Liver (tissue), 9 donors: Measurements from ENCODE around the gene EYA4. TPM values are rescaled to one million over a fixed set of nuclear protein-coding genes. Genes with fewer than 3 reads are reported as not detected.

Experiments
- DNase-seq: peaks from one replicate; pipeline ENCODE4 v3.0.0-alpha.2; 2017; ENCODE audit warnings: low spot score
- H3K27ac ChIP-seq, 2 donors: one replicate each; pipeline ENCODE4 v1.7.0; 2013; ENCODE audit warnings: inconsistent platforms in 2 of 2, low read length in 2 of 2, control low read depth in 1 of 2, low read depth in 1 of 2, mild to moderate bottlenecking in 1 of 2
- H3K27me3 ChIP-seq, 4 donors: one replicate each; pipeline versions ENCODE4 v1.6.1 to v1.7.0; 2013; ENCODE audit warnings: low read length in 3 of 4, inconsistent platforms in 1 of 4, mild to moderate bottlenecking in 1 of 4, moderate library complexity in 1 of 4; ENCODE audit not compliant: control insufficient read depth in 4 of 4, insufficient read depth in 4 of 4
- H3K36me3 ChIP-seq, 4 donors: one replicate each; pipeline versions ENCODE4 v1.6.1 to v1.7.0; 2013; ENCODE audit warnings: low read length in 3 of 4, mild to moderate bottlenecking in 3 of 4, low read depth in 1 of 4, moderate library complexity in 1 of 4; ENCODE audit not compliant: control insufficient read depth in 4 of 4, insufficient read depth in 3 of 4
- H3K4me1 ChIP-seq, 4 donors: one replicate each; pipeline versions ENCODE4 v1.6.1 to v1.7.0; 2013; ENCODE audit warnings: low read length in 3 of 4, mild to moderate bottlenecking in 3 of 4, moderate library complexity in 1 of 4; ENCODE audit not compliant: control insufficient read depth in 4 of 4, insufficient read depth in 4 of 4
- H3K4me3 ChIP-seq, 3 donors: one replicate each; pipeline versions ENCODE4 v1.6.1 to v1.7.0; 2013; ENCODE audit warnings: low read length in 3 of 3, control low read depth in 1 of 3, low read depth in 1 of 3, mild to moderate bottlenecking in 1 of 3
- H3K9ac ChIP-seq, 2 donors: one replicate each; pipeline ENCODE4 v1.7.0; 2013; ENCODE audit warnings: low read length in 2 of 2, mild to moderate bottlenecking in 2 of 2, moderate library complexity in 2 of 2, control low read depth in 1 of 2, low read depth in 1 of 2
- H3K9me3 ChIP-seq, 4 donors: one replicate each; pipeline versions ENCODE4 v1.6.1 to v1.7.0; 2013; ENCODE audit warnings: low read length in 3 of 4; ENCODE audit not compliant: control insufficient read depth in 4 of 4
- EGR1 ChIP-seq, 2 donors: IDR thresholded peaks; 2 replicates each; pipeline ENCODE4 v1.6.1; 2016 to 2018; ENCODE audit warnings: antibody characterized with exemption in 2 of 2, low read depth in 2 of 2
- FOXA1 ChIP-seq: IDR thresholded peaks from 2 replicates; pipeline ENCODE4 v1.6.1; 2016; ENCODE audit warnings: antibody characterized with exemption
- FOXA2 ChIP-seq: IDR thresholded peaks from 2 replicates; pipeline ENCODE4 v1.6.1; 2016; ENCODE audit warnings: antibody characterized with exemption
- GABPA ChIP-seq, 2 donors: IDR thresholded peaks in 1 of 2; conservative IDR thresholded peaks in 1 of 2; 2 replicates each; pipeline ENCODE4 v1.6.1; 2016; ENCODE audit warnings: antibody characterized with exemption in 2 of 2, mild to moderate bottlenecking in 1 of 2, moderate library complexity in 1 of 2
- HNF4A ChIP-seq, 2 donors: conservative IDR thresholded peaks; 2 replicates each; pipeline ENCODE4 v1.6.1; 2016; ENCODE audit warnings: antibody characterized with exemption in 2 of 2, mild to moderate bottlenecking in 2 of 2
- HNF4G ChIP-seq: IDR thresholded peaks from 2 replicates; pipeline ENCODE4 v1.6.1; 2016; ENCODE audit warnings: antibody characterized with exemption
- JUND ChIP-seq, 2 donors: IDR thresholded peaks; 2 replicates each; pipeline ENCODE4 v1.6.1; 2016; ENCODE audit warnings: antibody characterized with exemption in 2 of 2
- NR2F2 ChIP-seq: IDR thresholded peaks from 2 replicates; pipeline ENCODE4 v1.6.1; 2016; ENCODE audit warnings: antibody characterized with exemption
- RAD21 ChIP-seq, 2 donors: IDR thresholded peaks; 2 replicates each; pipeline ENCODE4 v1.6.1; 2016; ENCODE audit warnings: antibody characterized with exemption in 2 of 2, mild to moderate bottlenecking in 2 of 2
- RXRA ChIP-seq, 2 donors: IDR thresholded peaks; 2 replicates each; pipeline ENCODE4 v1.6.1; 2017 to 2018; ENCODE audit warnings: antibody characterized with exemption in 2 of 2, mild to moderate bottlenecking in 1 of 2
- SP1 ChIP-seq: IDR thresholded peaks from 2 replicates; pipeline ENCODE4 v1.6.1; 2018; ENCODE audit warnings: antibody characterized with exemption, mild to moderate bottlenecking
- TAF1 ChIP-seq: conservative IDR thresholded peaks from 2 replicates; pipeline ENCODE4 v1.6.1; 2016; ENCODE audit warnings: antibody characterized with exemption, mild to moderate bottlenecking
- YY1 ChIP-seq: IDR thresholded peaks from 2 replicates; pipeline ENCODE4 v1.6.1; 2016; ENCODE audit warnings: antibody characterized with exemption, mild to moderate bottlenecking
- WGBS: extraction: QIAGEN DNeasy Blood & Tissue Kit; methylation state at CpG from one replicate; pipeline ENCODE4 v1.1.7; 2013; 5-methylcytosine and 5-hydroxymethylcytosine counted together
- polyA plus RNA-seq, 2 donors: library from polyadenylated mRNA; stranded (reverse) in 1 of 2; unstranded in 1 of 2; fragments of 200-250 nt in 1 of 2; fragments of >200 nt in 1 of 2; fragmentation: Nextera tagmentation in 1 of 2; extraction: Ambion mirVana in 1 of 2; gene quantifications; one replicate each; pipeline versions ENCODE4 v1.2.1 to v1.2.3, GENCODE V29; 2013 to 2015
- total RNA-seq, 2 donors: library from RNA; depleted of rRNA; stranded (reverse); fragments of >200 nt; gene quantifications; one replicate each; pipeline ENCODE4 v1.2.3, GENCODE V29; 2014
- TF ChIP-seq, protein P1 (sequence below): IDR thresholded peaks from 2 replicates; pipeline ENCODE4 v1.6.1; 2016; ENCODE audit warnings: antibody characterized with exemption, mild to moderate bottlenecking
- TF ChIP-seq, protein P2 (sequence below): IDR thresholded peaks from 2 replicates; pipeline ENCODE4 v1.6.1; 2016; ENCODE audit warnings: antibody characterized with exemption
- TF ChIP-seq, protein P3 (sequence below): fragments of 150-350 bp; IDR thresholded peaks from 2 replicates; pipeline ENCODE4 v1.5.1; 2017; ENCODE audit warnings: improper control_type of control experiment, low read depth, low read length; ENCODE audit not compliant: missing input control
- TF ChIP-seq, protein P4 (sequence below): IDR thresholded peaks from 2 replicates; pipeline ENCODE4 v1.6.1; 2016; ENCODE audit warnings: antibody characterized with exemption
- TF ChIP-seq, protein P5 (sequence below): IDR thresholded peaks from 2 replicates; pipeline ENCODE4 v1.6.1; 2016; ENCODE audit warnings: antibody characterized with exemption
- donor health status: healthy.
- donor health status: healthy.
- donor health status: healthy.
- donor health status: healthy.
- donor health status: healthy.

The EYA4 gene
- total and polyA plus RNA-seq, 4 donors, result 0.05 to 0.50 TPM; not detected in 2

DNA sequence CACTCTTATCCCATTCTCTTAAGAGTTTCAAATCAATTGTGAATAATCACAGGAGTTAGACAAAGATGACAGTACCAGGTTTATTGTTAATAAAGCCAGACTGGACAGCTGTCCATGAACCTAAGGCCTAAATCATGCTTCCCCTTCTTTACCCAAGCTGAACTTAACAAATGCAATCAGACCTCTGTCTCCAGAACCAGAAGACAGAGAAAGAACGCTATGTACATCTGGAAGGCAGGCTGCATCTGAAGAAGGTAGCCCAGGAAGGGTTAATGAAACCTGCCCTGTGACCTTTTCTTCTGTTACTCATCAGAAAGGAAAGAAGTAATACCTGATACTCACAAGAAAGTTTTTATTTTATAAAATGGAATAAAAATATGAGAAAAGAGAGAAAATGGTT, 118.6 kb downstream of the EYA4 start:
- no peaks in the 10 kb centered on the region for H3K4me1 ChIP-seq
- no peak overlapping the region for H3K9ac ChIP-seq
- no peak overlapping the region for H3K4me3 ChIP-seq
- TF ChIP-seq NR2F2, result no peak
- TF ChIP-seq FOXA2, result no peak
- TF ChIP-seq RXRA (IDR thresholded peaks at IDR 0.05), result no peak
- TF ChIP-seq, protein P1, sequence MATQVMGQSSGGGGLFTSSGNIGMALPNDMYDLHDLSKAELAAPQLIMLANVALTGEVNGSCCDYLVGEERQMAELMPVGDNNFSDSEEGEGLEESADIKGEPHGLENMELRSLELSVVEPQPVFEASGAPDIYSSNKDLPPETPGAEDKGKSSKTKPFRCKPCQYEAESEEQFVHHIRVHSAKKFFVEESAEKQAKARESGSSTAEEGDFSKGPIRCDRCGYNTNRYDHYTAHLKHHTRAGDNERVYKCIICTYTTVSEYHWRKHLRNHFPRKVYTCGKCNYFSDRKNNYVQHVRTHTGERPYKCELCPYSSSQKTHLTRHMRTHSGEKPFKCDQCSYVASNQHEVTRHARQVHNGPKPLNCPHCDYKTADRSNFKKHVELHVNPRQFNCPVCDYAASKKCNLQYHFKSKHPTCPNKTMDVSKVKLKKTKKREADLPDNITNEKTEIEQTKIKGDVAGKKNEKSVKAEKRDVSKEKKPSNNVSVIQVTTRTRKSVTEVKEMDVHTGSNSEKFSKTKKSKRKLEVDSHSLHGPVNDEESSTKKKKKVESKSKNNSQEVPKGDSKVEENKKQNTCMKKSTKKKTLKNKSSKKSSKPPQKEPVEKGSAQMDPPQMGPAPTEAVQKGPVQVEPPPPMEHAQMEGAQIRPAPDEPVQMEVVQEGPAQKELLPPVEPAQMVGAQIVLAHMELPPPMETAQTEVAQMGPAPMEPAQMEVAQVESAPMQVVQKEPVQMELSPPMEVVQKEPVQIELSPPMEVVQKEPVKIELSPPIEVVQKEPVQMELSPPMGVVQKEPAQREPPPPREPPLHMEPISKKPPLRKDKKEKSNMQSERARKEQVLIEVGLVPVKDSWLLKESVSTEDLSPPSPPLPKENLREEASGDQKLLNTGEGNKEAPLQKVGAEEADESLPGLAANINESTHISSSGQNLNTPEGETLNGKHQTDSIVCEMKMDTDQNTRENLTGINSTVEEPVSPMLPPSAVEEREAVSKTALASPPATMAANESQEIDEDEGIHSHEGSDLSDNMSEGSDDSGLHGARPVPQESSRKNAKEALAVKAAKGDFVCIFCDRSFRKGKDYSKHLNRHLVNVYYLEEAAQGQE, result no peak
- TF ChIP-seq GABPA (IDR thresholded peaks at IDR 0.05 in 1 of 2, conservative IDR thresholded peaks at IDR 0.05 in 1 of 2), result no peak
- TF ChIP-seq EGR1 (IDR thresholded peaks at IDR 0.05; ENCODE audit: low read depth in 2 of 2), result no peak
- TF ChIP-seq, protein P2, sequence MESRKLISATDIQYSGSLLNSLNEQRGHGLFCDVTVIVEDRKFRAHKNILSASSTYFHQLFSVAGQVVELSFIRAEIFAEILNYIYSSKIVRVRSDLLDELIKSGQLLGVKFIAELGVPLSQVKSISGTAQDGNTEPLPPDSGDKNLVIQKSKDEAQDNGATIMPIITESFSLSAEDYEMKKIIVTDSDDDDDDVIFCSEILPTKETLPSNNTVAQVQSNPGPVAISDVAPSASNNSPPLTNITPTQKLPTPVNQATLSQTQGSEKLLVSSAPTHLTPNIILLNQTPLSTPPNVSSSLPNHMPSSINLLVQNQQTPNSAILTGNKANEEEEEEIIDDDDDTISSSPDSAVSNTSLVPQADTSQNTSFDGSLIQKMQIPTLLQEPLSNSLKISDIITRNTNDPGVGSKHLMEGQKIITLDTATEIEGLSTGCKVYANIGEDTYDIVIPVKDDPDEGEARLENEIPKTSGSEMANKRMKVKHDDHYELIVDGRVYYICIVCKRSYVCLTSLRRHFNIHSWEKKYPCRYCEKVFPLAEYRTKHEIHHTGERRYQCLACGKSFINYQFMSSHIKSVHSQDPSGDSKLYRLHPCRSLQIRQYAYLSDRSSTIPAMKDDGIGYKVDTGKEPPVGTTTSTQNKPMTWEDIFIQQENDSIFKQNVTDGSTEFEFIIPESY, result no peak
- no peak for TF ChIP-seq YY1
- TF ChIP-seq TAF1, result no peak
- TF ChIP-seq, protein P3, sequence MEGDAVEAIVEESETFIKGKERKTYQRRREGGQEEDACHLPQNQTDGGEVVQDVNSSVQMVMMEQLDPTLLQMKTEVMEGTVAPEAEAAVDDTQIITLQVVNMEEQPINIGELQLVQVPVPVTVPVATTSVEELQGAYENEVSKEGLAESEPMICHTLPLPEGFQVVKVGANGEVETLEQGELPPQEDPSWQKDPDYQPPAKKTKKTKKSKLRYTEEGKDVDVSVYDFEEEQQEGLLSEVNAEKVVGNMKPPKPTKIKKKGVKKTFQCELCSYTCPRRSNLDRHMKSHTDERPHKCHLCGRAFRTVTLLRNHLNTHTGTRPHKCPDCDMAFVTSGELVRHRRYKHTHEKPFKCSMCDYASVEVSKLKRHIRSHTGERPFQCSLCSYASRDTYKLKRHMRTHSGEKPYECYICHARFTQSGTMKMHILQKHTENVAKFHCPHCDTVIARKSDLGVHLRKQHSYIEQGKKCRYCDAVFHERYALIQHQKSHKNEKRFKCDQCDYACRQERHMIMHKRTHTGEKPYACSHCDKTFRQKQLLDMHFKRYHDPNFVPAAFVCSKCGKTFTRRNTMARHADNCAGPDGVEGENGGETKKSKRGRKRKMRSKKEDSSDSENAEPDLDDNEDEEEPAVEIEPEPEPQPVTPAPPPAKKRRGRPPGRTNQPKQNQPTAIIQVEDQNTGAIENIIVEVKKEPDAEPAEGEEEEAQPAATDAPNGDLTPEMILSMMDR, result no peak
- TF ChIP-seq, protein P4, sequence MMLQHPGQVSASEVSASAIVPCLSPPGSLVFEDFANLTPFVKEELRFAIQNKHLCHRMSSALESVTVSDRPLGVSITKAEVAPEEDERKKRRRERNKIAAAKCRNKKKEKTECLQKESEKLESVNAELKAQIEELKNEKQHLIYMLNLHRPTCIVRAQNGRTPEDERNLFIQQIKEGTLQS, result no peak
- no peak for TF ChIP-seq JUND (IDR thresholded peaks at IDR 0.05)
- TF ChIP-seq RAD21 (IDR thresholded peaks at IDR 0.05), result no peak
- TF ChIP-seq FOXA1, result no peak
- TF ChIP-seq, protein P5, sequence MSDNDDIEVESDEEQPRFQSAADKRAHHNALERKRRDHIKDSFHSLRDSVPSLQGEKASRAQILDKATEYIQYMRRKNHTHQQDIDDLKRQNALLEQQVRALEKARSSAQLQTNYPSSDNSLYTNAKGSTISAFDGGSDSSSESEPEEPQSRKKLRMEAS, result no peak
- TF ChIP-seq HNF4A (conservative IDR thresholded peaks at IDR 0.05), result no peak
- TF ChIP-seq HNF4G, result no peak
- no peak for TF ChIP-seq SP1
- no peak for DNase-seq
- no peak overlapping the region for H3K27ac ChIP-seq
- H3K36me3 ChIP-seq, result no peaks in the 10 kb centered on the region
- H3K9me3 ChIP-seq, result no peaks in the 10 kb centered on the region
- 95% methylated on average over 1 of the region's 1 CpG for WGBS
- H3K27me3 ChIP-seq, result no peaks in the 10 kb centered on the region
